EH (cell line): ENCODE data around the gene MRPL20.
"Not testable (repeated sequence)": the region's sequence is repeated elsewhere in the genome, so short reads cannot be mapped to it uniquely, and the experiment has no call there.

Experiments used
- DNase-seq: peaks from one replicate; pipeline ENCODE4 v3.0.0-alpha.2; 2015; ENCODE audit warnings: low read depth

Gene MRPL20

DNA sequence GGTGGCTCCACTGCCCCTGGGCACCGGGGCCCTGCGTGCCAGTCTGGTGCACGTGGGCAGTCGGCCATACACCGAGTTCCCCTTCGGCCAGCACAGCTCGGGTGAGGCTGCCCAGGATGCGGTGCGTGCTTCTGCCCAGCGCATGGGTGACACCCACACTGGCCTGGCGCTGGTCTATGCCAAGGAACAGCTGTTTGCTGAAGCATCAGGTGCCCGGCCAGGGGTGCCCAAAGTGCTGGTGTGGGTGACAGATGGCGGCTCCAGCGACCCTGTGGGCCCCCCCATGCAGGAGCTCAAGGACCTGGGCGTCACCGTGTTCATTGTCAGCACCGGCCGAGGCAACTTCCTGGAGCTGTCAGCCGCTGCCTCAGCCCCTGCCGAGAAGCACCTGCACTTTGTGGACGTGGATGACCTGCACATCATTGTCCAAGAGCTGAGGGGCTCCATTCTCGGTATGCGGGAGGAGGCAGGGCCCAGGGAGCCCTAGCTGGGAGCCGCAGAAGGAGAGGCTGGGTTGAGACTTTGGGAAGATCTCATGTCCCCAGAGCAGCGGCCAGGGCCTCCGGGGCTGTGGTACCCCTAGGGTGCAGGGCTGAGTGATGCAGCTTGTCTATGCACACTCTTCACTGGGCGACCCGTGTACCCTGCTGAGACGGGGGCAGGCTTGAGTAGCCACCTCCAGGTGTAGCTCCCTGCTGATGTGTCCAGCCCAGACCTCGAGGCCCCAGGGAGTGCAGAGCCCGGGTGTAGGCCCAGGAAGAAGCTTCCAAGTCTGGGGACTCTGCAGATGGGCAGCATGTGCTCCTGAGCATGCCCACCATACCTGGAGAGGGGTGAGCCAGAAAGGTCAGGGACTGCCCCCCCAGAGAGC is 30.2 kb upstream of the MRPL20 start:
- DNase-seq: no peak

DNA sequence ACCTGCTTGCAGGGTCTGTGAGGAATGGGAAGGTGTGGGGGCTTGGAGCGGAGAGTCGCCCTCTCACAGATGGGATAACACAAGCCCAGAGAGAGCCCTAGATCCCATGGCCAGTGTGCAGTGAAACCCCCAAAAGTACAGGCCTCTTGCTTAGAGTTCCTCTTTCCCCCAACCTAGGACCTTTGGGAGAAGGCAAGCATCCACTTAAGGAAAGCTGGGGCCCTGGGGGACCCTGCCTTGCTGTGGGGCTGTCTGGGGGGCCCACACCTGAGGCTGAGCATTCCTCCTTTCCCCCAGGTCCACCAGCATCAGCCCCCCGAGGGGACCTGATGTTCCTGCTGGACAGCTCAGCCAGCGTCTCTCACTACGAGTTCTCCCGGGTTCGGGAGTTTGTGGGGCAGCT is 29.5 kb upstream of the MRPL20 start:
- no peak for DNase-seq

DNA sequence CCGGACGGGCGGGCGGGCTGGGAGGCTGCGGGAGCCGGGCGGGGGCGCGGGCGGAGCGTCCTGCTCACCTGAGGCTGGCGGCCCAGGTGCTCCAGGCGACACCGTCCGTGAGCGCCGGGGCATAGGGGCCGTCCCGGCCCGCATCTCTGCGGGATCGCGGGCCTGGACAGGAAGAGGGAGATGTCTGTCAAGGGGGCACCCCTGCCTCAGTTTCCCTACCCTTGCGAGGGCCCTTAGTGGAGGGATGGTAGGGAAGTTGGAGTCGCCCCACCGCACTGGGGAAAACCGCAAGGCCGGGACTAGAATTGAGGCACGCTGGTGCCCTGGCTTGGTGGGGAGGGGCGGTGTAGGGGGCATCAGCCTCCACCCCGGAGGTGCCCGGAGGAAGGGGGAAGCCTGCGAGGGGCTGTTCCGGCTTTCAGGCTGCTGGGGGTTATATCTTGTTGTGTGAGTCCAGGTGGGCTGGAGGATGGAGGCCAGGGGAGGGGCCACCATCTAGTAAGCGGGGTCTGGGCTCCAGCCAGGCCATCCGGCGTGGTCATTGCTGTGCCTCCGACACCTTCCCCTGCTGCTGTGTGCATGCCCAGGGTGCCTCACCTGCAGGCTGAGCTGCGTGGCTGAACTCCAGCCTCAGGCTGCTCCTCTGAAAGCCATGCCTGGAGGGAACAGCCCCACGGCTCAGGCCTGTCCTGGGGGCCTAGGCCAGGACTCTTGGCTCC is 29.0 kb upstream of the MRPL20 start:
- DNase-seq: no peak

DNA sequence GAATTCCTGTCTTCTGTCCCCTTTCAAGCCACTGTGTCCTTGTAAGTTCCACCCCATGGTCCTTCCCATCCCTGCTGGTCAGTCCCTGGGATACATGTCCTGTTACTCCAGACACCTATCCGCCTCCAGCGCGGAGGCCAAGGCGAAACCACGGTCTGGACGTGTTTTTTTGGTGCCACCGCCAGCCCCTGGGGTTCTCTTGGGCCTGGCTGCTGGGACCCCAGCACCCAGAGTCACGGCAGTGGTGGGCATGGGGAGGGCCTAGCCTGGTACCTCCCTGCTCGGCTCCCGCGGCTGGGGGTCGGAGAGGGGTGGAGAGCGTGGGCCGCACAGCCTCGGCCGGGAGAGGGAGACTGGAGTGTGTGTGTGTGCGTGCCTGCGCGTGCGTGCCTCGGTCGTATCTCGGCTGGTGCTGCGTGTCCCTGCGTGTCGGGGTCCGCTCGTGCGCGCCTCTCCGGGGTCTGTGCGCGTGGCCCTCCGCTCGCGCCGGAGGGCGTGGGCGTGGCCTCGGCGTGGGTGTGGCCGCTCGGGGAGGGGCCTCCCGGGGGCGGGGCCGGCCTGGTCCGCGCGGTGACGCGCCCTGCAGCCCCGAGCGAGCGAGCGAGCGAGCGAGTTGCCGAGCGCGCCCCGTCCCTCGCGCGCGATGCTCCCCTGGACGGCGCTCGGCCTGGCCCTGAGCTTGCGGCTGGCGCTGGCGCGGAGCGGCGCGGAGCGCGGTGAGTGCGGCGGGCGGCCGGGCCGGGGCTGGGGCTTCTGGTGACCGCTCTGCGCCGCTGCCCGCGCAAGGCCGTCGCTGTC is 28.2 kb upstream of the MRPL20 start, which contains the start of gene VWA1:
Gene VWA1, plus strand, starts transcription at position 585 of the 798 bp plus-strand sequence. Its CDS starts 59 bp downstream, at position 644.
- peak; percentile 70 for DNase-seq

DNA sequence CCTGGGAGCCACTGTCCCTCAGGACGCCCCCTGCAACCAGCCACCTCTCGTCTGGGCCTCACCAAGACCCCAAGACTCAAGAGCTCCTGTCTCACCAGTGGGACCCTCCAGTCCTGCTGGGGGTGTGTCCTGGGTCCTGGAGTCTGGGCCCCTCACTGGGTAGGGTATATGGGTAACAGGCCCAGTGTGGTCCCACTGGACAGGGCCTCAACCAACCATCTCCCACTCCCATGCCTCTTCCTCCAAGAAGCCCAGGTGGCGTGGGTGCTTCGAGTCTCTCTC is 27.7 kb upstream of the MRPL20 start:
- no peak for DNase-seq

DNA sequence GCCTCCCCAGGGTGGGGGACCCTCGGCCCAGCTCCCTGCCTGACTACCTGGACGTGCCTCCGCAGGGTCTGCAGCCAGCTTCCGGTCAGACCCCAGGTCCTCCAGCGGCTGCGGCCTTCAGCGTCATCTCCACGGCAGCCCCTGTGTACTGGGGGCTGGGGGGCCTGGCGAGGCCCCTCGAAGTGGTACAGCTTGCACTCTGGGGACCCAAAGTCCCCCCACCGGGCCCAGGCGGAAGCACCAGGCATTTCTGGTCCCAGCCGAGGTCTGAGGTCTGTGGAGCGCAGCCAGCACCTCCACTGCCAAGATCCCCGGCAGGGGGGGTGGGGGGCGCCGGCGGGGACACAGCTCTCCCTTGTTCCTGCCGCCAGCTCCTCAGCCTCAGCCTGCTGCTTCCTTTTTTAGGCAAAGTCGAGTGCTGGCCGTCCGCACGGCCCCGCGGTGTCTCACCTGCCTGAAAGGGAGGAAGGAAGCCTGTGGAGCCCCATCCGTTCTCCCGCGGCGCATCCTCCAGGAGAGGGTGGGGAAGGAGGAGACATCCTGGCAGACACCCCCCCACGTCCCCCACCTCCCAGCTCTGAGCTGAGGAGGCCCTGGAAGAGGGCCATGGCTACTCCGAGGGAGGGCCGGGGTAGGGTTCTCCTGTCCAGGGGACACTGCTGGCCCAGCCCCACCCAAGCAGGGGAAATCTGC is 27.2 kb upstream of the MRPL20 start:
- DNase-seq: no peak

DNA sequence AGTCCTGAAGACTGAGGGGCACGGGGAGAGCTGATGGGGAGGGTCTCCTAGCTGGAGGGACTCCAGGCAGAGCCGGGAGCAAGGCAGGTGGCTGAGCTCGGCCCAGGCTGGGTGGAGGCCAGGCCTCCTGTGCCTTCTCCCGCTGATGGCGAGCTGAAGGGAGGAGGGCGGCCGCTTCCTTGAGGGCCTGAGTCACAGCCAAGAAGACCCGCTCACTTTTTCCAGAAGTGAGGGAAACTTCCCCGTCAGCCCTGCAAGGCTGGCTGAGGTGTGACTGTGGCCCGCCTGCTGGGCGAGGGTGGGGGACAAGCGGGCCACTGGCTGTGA is 26.7 kb upstream of the MRPL20 start:
- peak; percentile 39 for DNase-seq

DNA sequence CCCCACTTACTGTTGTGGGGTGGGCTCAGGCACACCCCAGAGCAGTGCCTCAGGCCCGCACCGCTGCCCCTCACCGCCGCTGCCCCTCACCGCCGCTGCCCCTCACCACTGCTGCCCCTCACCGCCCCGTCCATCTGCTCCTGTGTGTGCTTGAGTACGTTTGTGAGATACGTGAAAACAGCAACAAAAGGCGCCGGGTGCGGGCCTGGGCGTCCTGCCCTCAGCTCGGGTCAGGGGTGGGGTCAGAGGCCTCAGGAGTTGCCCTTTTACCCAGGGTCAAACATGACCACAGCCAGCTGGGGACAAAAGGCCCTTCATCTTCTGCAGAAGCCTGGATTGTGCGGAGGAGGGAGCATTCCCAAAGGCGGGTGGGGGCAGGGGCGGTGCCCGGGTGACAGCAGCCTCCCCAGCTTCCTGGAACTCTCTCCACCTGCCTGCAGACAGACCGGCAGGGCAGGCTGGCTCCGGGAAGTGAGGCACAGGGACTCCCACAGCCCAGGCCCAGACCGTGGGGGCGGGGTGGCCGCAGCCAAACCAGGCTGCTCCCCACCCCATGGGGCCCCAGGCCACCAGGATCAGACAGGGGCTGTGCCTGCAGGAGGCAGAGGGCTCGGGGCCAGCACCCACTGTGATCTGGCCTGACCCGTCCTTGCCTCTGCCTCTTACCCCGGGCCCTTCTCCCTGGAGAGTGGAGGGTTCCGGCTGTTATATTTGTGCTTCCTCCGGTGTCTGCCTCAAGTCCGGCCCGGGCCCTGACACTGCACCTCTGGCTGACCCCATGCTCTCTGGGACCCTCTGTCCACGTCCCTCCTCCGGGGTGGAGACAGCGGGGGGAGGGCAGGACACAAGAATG is 26.1 kb upstream of the MRPL20 start:
- DNase-seq: no peak

DNA sequence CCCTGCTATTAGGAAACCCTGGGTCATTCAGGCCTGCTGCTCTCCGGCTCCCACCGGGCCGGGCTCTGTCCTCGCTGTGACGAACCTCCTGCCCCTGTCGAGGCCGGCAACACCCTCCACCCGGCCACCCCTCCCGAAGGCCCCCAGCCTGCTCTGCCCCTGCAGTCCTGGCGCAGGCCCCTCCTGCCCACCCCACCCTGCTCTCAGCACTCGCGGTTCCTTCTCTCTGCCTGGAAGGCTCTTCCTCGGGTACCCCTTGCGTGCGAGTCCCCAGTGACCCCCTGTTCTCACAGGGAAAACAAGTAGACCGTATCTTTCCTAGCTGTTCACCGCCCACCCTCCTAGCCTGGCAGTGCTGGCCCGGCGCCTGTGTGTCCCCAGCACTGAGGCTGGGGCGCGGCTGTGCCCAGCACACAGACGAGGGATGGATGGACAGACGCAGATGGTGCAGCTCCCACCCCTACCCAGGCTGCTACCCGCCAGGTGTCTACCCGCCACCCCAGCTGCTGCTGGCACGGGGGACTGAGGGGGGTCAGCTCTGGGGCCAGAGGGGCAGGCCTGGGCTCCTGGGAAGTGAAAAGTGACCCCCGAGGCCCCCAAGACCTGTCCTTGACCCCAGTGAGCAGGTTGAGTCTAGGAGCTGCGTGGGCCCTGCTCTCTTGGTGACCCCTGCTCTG is 25.3 kb upstream of the MRPL20 start:
- no peak for DNase-seq

DNA sequence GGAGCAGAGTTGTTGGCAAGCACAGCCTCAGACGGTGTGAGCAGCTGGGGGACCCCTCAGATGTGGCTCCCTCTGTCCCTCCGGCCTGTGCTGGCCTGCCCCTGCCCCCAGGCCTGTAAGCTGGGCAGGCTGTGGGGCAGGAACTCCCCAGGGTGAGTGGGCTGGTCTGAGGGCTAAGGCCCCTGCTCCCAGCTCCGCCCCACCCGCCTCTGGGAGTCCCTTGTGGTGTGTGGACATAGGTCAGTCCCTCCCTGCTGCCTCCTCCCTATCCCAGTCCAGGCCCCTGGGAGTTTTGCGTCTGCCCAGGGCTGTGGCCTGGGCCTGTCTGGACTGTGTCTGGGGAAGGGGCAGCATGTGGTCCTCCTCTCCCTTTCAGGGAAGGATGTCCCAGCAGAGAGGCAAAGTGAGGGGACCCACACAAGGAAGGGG is 24.8 kb upstream of the MRPL20 start:
- DNase-seq: no peak

DNA sequence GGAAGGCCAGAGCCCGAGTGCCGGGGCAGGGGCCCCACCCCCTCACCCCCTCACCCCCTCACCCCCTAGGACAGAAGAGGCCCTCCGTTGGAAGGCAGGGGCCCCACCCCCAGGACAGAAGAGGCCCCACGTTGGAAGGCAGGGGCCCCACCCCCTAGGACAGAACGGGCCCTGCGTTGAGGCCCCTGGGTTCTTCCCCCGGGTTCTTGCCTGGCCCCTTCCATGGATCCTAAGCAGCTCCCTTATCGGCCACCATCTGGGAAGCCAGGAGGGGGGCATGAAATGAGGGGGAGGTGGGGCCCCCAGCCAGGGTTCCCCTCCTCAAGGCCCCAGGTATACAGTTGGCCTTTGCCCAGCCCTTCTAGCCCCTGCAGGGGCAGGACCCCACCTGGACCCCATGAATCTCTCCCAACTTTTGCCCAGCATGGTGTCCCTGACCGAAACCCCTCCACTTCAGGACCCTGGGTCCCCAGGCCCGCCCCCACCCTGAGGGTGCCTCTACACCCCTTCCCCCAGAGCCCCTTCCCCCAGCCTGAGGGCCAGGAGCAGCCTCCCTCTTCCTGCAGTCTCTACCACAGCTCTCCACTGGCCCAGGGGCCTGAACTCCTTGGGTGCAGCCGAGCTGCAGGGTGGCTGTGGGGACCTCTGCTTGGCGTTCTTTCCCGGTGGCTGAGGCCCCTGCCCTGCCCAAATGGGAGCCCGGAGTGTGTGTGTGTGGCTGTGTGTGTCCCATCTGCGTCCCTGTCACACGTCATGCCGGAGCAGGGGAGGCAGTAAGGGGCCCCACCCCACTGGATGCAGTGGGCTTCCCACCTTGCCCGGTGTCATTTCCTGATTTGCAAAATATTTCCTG is 24.1 kb upstream of the MRPL20 start:
- no peak for DNase-seq

DNA sequence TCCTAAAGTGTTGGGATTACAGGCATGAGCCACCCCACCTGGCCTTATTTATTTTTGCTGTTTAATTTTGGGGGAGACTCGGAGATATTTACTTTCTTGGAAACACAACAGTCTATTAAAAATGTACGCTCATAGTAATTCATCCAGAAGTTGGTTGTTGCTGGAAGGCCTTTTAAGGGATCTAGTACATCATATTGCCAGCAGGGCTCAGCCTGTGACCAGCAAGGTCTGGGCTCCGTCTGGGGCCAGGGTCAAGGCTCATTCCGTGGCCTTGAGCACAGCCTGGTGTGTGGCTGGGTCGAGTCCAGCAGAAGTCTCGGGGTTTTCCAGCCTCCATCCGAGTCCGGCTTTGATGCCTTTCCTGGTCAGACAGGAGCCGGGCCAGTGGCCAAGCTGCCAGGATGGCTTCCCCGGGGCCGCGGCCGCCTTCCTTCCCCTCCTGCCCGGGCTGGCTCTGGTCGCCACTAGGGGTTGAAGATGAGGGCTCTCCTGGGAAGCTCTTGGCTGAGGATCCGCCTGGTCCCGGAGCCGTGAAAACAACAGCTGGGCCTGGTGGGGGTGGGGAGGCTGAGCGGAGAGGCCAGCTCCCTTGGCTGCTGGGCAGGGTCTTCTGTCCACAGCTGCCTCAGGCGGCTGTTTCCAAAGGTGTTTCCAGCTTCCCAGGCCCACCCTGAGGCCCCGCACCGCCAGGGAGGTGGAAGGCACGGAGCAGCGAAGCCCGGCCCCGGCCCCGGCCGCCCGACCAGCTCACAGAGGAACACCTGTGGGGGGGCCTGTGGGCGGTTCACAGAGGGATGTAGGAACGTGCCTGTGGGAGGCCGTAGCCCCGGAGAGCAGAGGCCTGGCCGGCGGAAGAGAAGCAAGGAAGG is 23.3 kb upstream of the MRPL20 start:
- DNase-seq: peak; percentile 44

DNA sequence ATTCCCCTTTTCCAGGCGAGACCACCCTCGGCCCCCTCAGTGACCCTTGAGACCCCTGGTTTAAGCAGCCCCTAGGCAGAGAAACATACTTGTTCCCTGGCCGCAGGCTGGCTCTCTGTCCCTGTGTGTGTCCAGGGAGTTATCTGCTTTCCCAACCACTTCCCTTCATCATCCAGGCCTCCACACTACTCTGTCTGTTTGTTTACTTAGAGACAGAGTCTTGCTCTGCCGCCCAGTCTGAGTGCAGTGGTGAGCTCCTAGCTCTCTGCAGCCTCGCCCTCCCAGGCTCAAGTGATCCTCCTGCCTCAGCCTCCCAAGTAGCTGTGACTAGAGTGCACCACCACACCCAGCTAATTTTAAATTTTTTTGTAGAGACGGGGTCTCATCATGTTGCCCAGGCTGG is 22.6 kb upstream of the MRPL20 start:
- DNase-seq: peak; percentile 28

DNA sequence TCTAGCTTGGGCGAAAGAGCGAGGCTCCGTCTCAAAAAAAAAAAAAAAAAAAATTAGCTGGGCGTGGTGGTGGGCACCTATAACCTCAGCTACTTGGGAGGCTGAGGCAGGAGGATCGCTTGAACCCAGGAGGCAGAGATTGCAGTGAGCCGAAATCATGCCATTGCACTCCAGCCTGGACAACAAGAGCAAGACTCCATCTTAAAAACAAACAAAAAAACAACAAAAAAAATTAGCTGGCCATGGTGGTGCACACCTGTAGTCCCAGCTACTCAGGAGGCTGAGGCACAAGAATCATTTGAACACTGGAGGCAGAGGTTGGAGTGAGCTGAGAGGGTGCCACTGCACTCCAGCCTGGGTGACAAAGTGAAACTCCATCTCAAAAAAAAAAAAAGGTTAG is 21.9 kb upstream of the MRPL20 start:
- not testable (repeated sequence) for DNase-seq

DNA sequence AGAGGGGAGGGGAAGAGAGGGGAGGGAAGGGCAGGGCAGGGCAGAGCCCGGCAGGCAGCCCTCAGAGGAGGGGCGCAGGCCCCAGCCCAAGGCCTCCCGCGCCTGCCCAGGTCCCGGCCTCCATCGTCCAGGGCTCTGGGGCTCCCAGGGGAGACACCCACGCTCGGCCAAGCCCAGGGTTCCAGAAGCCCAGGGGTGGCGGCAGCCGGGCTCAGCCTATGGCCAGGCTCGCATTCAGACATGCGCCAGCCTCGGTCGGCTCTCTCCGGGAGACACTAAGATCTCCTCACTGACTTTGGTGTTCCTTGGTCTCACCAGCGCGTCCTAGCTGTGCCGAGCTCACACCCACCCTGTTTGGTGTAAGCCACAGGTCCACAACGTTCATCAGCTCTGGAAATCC is 21.1 kb upstream of the MRPL20 start:
- no peak for DNase-seq

DNA sequence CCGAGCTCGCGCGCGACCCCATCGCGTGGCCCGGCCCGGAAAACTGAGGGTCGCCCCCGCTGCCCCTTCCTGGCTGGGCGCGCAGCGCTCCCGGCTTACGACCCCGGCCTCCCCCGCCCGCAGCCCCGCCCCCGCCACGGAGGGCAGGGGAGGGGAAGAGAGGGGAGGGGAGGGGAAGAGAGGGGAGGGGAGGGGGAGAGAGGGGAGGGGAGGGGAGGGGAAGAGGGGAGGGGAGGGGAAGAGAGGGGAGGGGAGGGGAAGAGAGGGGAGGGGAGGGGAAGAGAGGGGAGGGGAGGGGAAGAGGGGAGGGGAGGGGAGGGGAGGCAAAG is 20.7 kb upstream of the MRPL20 start:
- DNase-seq: no peak

DNA sequence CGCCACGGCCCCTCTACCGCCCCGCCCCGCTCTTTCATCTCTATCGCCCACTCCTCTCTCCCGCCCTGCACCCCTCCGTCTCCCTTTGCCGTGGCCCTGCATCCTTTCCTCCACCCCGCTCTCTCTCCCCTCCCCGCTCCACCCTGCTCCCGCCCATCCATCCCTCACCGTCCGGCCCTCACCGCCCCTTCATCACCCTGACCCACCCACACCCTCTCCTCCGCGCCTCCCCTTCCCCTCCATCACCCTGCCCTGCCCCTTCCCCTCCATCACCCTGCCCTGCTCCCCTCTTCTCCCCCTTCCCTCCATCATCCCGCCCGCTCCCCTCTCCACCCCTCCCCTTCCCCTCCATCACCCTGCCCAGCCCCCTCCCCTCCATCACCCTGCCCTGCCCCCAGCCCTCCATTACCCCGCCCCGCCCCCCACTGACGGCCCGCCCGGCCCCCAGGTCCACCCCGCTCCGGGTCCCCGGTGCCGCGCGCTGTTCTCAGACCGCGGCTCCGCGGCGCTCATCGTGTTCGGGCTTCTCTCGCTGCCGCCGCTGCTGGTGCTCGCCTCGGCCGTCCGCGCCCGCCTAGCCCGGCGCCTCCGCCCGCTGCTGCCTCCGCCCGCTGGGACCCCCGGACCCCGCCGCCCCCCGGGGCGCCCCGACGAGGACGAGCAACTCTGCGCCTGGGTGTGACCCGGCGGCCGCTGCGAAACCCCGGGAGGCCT is 20.2 kb upstream of the MRPL20 start:
- peak; percentile 19 for DNase-seq

DNA sequence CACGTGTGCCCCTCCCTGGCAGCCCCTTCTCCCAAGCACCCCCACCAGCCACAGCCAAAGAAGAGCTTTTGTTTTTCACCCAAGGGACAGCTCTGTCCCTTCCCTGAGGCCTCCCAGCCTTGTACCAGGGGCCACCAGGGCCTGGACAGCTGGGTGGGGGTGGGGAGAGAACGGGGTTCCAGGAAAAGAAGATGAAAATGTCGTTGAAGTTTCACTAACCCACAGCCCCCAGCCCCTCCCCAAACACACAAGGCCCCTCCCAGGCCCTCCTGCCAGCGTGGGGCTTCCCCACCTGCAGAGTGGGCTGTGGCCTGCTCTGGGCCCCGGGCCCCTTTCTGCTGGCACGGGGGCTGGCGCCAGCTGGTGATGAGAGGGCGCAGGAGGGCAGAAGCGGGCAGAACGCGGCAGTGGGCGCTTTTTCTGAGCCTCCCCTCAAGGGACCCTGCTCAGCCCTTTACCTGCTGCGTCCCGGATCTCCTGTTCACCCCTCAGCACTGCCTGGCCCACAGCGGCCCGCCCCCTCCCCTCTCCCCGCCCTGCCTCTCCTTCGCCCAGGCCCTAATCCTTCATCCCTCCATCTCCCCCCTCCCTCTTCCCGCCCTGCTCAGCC is 19.5 kb upstream of the MRPL20 start:
- no peak for DNase-seq
